Left lobe of liver (tissue), 2 donors: Measurements from ENCODE around the gene EDN1. TPM values are rescaled to one million over a fixed set of nuclear protein-coding genes. Genes with fewer than 3 reads are reported as not detected.

Experiments
- ATAC-seq: fragments of 200-7000 bp; cut with Tn5 transposase; one replicate; pipeline ENCODE4 v1.9.1; 2020; ENCODE audit warnings: mild to moderate bottlenecking, moderate library complexity
- DNase-seq: peaks from one replicate; pipeline ENCODE4 v3.0.0-alpha.2; 2020; ENCODE audit warnings: low spot score
- total RNA-seq: library from RNA; stranded (reverse); gene quantifications from one replicate; pipeline ENCODE4 v1.2.1, GENCODE V29; 2021
- donor health status: DM: no; HTN: no; CAD: no; lungs with moderate emphysema.
- donor health status: DM: no; HTN: yes; CAD: no.

Gene EDN1
- total RNA-seq = 0.33 TPM

GRCh38 chr6:12289933-12290820 lies at the start of gene EDN1:
Gene EDN1, plus strand, starts transcription at chr6:12290361. Its CDS starts 269 bp downstream, at chr6:12290630.
- DNase-seq (peak; percentile 71), ATAC-seq (peak; percentile 93)

GRCh38 chr6:12241493-12242175 lies 48.5 kb upstream of the EDN1 start:
- ATAC-seq = no peak
- DNase-seq = no peak

- no peak for ATAC-seq
- no peak for DNase-seq
Observed at GRCh38 chr6:12243169-12243568, 47.0 kb upstream of the EDN1 start.

- ATAC-seq (no peak), DNase-seq (no peak)
Observed at GRCh38 chr6:12245360-12245759, 44.8 kb upstream of the EDN1 start.

GRCh38 chr6:12245763-12246718 lies 44.1 kb upstream of the EDN1 start:
- peak; percentile 44 for ATAC-seq

GRCh38 chr6:12246900-12247299 lies 43.3 kb upstream of the EDN1 start:
- ATAC-seq = no peak
- no peak for DNase-seq

More at GRCh38 chr6:12245763-12246718, 44.1 kb upstream of the EDN1 start:
- no peak for DNase-seq

- no peak for ATAC-seq
Observed at GRCh38 chr6:12249541-12250382, 40.4 kb upstream of the EDN1 start.

GRCh38 chr6:12250383-12250770 lies 39.8 kb upstream of the EDN1 start:
- ATAC-seq = no peak
- DNase-seq = no peak

More at GRCh38 chr6:12249541-12250382, 40.4 kb upstream of the EDN1 start:
- no peak for DNase-seq

- no peak for DNase-seq
- ATAC-seq = no peak
Observed at GRCh38 chr6:12254210-12254609, 36.0 kb upstream of the EDN1 start.

GRCh38 chr6:12258191-12258590 lies 32.0 kb upstream of the EDN1 start:
- no peak for DNase-seq
- ATAC-seq = no peak

GRCh38 chr6:12258591-12259075 lies 31.5 kb upstream of the EDN1 start:
- ATAC-seq (no peak), DNase-seq (no peak)

- DNase-seq (no peak), ATAC-seq (no peak)
Observed at GRCh38 chr6:12260458-12261093, 29.6 kb upstream of the EDN1 start.

- DNase-seq = no peak
- no peak for ATAC-seq
Observed at GRCh38 chr6:12261502-12261901, 28.7 kb upstream of the EDN1 start.

GRCh38 chr6:12262236-12263061 lies 27.7 kb upstream of the EDN1 start:
- DNase-seq (no peak), ATAC-seq (no peak)

GRCh38 chr6:12263403-12263802 lies 26.8 kb upstream of the EDN1 start:
- DNase-seq = no peak
- no peak for ATAC-seq

GRCh38 chr6:12264671-12265070 lies 25.5 kb upstream of the EDN1 start:
- no peak for ATAC-seq
- no peak for DNase-seq

- DNase-seq (no peak), ATAC-seq (no peak)
Observed at GRCh38 chr6:12265296-12265695, 24.9 kb upstream of the EDN1 start.

GRCh38 chr6:12265791-12266190 lies 24.4 kb upstream of the EDN1 start:
- no peak for DNase-seq
- no peak for ATAC-seq

GRCh38 chr6:12266571-12266970 lies 23.6 kb upstream of the EDN1 start:
- DNase-seq (no peak), ATAC-seq (no peak)
